Measurements from ENCODE around the gene MXI1.

DNA sequence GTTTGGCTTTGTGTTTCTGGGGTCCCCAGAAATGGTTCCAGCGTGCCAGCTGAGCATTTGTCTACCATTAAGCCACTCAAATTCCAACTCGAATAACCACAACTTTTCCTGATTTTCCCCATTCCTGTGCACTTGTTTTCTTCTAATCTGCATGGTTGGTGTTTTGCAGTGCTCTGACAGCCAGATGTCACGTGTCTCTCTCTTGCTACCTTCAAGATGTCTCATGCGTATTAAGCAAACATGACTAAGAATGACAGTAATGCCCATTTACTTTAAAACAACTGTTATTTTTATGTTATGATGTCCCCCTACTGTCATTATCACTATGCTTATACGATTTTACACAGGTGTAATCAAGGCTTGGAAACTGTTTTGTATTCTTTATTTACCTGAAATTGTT is 35.2 kb upstream of the MXI1 start:
- TF ChIP-seq, protein P1, sequence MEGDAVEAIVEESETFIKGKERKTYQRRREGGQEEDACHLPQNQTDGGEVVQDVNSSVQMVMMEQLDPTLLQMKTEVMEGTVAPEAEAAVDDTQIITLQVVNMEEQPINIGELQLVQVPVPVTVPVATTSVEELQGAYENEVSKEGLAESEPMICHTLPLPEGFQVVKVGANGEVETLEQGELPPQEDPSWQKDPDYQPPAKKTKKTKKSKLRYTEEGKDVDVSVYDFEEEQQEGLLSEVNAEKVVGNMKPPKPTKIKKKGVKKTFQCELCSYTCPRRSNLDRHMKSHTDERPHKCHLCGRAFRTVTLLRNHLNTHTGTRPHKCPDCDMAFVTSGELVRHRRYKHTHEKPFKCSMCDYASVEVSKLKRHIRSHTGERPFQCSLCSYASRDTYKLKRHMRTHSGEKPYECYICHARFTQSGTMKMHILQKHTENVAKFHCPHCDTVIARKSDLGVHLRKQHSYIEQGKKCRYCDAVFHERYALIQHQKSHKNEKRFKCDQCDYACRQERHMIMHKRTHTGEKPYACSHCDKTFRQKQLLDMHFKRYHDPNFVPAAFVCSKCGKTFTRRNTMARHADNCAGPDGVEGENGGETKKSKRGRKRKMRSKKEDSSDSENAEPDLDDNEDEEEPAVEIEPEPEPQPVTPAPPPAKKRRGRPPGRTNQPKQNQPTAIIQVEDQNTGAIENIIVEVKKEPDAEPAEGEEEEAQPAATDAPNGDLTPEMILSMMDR (IDR thresholded peaks at IDR 0.05; ENCODE audit: low read depth, low read length, poor library complexity, severe bottlenecking) = no peak
- no peak for TF ChIP-seq EZH2phosphoT487 (IDR thresholded peaks at IDR 0.05; ENCODE audit: borderline replicate concordance, low read length)
